Measurements from ENCODE around the gene PRSS53. TPM values are rescaled to one million over a fixed set of nuclear protein-coding genes. Genes with fewer than 3 reads are reported as not detected.

PRSS53 gene
- total RNA-seq, 1 experiment from 2014 or later, result 3.8 TPM

- Histone ChIP-seq H3K79me2 (ENCODE audit: low read length) (peaks cover 18% of the 10 kb centered on the region), H3K4me2 (ENCODE audit: low read length) (no peak overlapping the region)
Measured at GRCh38 chr16:31080035-31080629, 8.6 kb downstream of the PRSS53 start.

GRCh38 chr16:31079342-31079944 lies 9.3 kb downstream of the PRSS53 start:
- Histone ChIP-seq H3K4me1 (ENCODE audit: insufficient read depth, low read length) (0 out of 2 replicates have a peak, but pooled peaks cover 6% of the 10 kb centered on the region), H3K79me2 (ENCODE audit: low read length) (peaks cover 25% of the 10 kb centered on the region), H3F3A (ENCODE audit: low read length, unreplicated experiment) (no peaks in the 10 kb centered on the region), H3K4me3 (ENCODE audit: low read length) (no peak overlapping the region), H2AFZ (ENCODE audit: low read length) (no peak overlapping the region), H4K20me1 (ENCODE audit: low read length) (no peaks in the 10 kb centered on the region), H3K9me2 (replicated peaks; ENCODE audit: low read length) (no peaks in the 10 kb centered on the region), H3K9ac (ENCODE audit: low read length) (no peak overlapping the region), H3K9me3 (ENCODE audit: low read length) (no peaks in the 10 kb centered on the region), H3K27ac (ENCODE audit: low read length) (no peak overlapping the region), H3K4me2 (ENCODE audit: low read length) (no peak overlapping the region), H3K27me3 (ENCODE audit: low read length) (no peaks in the 10 kb centered on the region), H3K36me3 (ENCODE audit: low read depth, low read length) (peaks cover 10% of the 10 kb centered on the region)
- no peak for TF ChIP-seq CTCF (conservative IDR thresholded peaks at IDR 0.05; ENCODE audit: low read depth, low read length)
- TF ChIP-seq EZH2phosphoT487 (IDR thresholded peaks at IDR 0.05; ENCODE audit: borderline replicate concordance, low read length), result no peak
- TF ChIP-seq EZH2 (IDR thresholded peaks at IDR 0.05; ENCODE audit: low read length, unreplicated experiment), result no peak
- no peak for DNase-seq
- CTCF ChIA-PET, result no interaction called here
- POLR2A ChIA-PET (ENCODE audit: unreplicated experiment), result no interaction called here
- intact Hi-C loops (cut with micrococcal nuclease), result no loop called here
- BruUV-seq (replicated peaks), result no TSS peak
- no peak for ATAC-seq

More at GRCh38 chr16:31080035-31080629, 8.6 kb downstream of the PRSS53 start:
- Histone ChIP-seq H3K4me3 (ENCODE audit: low read length) (no peak overlapping the region), H3K4me1 (ENCODE audit: insufficient read depth, low read length) (0 out of 2 replicates have a peak, but pooled peaks cover 1% of the 10 kb centered on the region), H3K36me3 (ENCODE audit: low read depth, low read length) (peaks cover 10% of the 10 kb centered on the region), H3K27me3 (ENCODE audit: low read length) (no peaks in the 10 kb centered on the region), H3K9me2 (replicated peaks; ENCODE audit: low read length) (no peaks in the 10 kb centered on the region), H3K9ac (ENCODE audit: low read length) (no peak overlapping the region), H3K9me3 (ENCODE audit: low read length) (no peaks in the 10 kb centered on the region), H4K20me1 (ENCODE audit: low read length) (no peaks in the 10 kb centered on the region), H3K27ac (ENCODE audit: low read length) (no peak overlapping the region), H2AFZ (ENCODE audit: low read length) (no peak overlapping the region), H3F3A (ENCODE audit: low read length, unreplicated experiment) (no peaks in the 10 kb centered on the region)
- ChIA-PET POLR2A (ENCODE audit: unreplicated experiment) (no interaction called here), CTCF (no interaction called here)
- TF ChIP-seq CTCF (conservative IDR thresholded peaks at IDR 0.05; ENCODE audit: low read depth, low read length), result no peak
- no peak for TF ChIP-seq EZH2 (IDR thresholded peaks at IDR 0.05; ENCODE audit: low read length, unreplicated experiment)
- TF ChIP-seq EZH2phosphoT487 (IDR thresholded peaks at IDR 0.05; ENCODE audit: borderline replicate concordance, low read length), result no peak
- intact Hi-C loops (cut with micrococcal nuclease), result no loop called here
- BruUV-seq (replicated peaks), result no TSS peak
- DNase-seq (no peak), ATAC-seq (no peak)
